Measurements from ENCODE around the gene BRAP.
"Not testable (repeated sequence)": the region's sequence is repeated elsewhere in the genome, so short reads cannot be mapped to it uniquely, and the experiment has no call there.

Gene BRAP

DNA sequence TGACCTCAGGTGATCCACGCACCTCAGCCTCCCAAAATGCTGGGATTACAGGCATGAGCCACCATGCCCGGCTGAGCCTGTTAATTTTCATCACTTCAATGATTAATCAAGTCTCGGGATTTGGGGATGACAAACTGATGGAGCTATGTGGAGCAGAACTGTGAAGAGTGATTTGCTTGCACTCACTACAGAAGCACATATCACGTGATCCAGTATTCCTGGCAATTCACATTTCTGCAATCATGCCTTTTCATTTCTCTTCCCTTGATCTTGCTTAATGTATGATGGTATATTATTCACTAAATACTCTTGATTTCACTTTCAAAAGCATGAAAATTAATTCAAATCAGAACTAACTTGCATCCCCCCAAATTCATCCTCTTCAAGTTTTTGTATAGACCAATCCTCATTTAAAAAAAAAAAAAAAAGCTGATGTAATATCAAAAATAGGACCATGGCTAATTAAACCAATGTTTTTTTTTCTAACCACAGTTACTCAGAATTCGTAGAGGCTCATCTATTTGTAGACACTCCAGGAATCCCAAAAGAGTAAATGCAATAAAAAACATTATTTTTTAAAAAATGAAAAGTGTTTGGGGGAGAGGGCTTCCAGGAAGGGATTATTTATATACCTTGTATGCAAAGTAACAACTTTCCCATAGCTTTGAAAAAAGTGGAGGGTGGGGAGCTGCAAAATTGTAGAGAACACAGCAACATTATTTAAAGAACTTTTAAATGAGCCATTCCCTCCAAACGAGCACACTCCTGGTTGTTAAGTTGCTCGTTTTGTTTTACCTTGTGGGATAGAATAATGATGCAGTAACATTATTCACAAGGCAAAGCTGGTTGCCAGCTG, 79.6 kb downstream of the BRAP start:
- no peak for DNase-seq

DNA sequence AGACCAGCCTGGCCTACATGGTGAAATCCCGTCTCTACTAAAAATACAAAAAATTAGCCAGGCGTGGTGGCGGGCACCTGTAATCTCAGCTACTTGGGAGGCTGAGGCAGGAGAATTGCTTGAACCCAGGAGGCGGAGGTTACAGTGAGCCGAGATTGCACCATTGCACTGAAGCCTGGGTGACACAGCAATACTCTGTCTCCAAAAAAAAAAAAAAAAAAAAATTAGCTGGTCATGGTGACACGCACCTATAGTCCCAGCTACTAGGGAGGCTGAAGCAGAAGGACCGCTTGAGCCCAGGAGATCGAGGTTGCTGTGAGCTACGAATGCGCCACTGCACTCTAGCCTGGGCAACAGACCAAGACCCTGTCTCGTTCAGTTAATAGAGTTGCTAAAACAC, 82.9 kb downstream of the BRAP start:
- not testable (repeated sequence) for DNase-seq

DNA sequence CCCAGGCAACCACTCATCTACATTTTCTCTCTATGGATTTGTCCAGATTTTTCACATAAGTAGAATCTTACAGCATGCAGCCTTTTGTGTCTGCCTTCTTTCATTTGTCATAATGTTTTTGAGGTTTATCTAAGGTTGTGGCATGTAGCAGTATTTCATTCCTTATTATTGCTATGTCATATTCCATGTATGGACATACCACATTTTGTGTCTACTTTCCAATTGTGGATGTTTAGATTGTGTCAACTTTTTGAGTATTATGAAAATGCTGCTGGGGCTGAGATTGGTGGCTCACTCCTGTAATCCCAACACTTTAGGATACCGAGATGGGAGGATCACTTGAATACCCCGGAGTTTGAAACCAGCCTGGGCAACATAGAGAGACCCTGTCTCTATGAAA, 83.4 kb downstream of the BRAP start:
- DNase-seq = no peak

DNA sequence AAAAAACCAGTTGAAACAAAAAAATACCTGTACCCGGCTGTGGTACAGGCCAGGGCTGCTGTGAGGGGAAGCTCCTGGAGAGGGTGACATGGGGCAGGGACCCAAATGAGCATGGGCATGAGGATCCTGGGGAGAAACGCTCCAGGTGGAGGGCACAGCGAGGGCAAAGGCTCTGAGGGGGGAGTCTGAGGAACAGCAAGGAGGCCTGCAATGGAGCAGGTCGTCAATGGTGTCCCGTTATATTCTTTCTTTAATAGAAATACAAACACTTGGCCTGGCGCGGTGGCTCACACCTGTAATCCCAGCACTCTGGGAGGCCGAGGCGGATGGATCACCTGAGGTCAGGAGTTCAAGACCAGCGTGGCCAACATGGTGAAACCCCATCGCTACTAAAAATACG, 84.8 kb downstream of the BRAP start:
- not testable (repeated sequence) for DNase-seq

DNA sequence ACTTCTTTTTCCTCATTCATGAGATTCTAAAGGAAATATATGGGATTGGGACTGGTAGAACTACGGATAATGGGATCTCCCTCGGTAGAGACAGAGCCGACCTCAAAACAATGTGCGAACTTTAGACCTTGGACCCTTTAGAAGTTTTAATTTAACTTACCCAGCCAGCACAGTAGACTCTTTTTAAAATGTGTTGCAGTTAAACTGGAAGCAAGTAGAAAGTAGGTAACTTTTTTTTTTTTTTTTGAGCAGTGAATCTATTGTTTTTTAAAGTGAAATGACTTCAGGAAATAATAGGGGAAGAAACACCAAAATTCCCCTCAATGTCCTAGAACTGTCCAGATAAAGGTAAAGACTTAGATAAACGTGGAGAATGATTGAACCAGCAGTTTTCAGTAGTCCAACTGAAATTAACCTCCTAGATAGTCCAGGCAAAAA, 85.5 kb downstream of the BRAP start:
- no peak for DNase-seq

DNA sequence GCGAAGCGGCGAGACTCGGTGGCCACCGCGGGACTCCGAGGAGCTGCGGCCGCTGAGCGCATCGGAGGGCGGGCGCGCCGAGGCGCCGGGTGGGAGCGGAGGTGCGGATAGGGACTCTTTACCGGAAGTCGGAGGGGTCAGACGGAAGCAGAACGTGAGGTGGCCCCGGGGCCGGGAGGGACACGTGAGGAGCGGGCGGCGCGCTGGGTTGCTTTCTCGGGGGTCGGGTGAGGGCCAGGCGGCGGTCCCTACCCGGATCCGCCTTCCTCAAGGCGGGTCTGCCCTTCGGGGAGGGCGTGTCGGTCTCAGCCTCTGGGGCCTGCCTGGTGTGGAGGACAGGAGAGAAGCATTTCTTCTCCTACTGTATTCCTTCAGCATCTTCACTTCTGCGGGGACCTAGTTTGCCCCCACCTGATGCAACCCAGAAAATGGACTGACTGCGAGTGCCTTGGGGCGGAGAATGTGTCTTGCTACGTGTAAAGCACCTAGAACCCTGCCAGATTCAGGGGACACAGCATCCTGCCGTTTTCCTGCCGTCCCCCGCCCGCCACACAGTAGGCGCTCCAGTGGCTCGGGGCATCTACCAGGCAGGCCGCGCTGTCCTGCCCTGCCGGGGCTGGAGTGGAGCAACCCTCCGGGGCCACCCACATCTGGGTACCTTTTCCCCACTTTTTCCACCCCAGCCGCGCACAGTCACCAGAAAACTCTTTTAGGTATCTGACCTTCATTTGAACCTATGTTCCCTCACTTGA, 86.1 kb downstream of the BRAP start:
- DNase-seq = peak; percentile 89

DNA sequence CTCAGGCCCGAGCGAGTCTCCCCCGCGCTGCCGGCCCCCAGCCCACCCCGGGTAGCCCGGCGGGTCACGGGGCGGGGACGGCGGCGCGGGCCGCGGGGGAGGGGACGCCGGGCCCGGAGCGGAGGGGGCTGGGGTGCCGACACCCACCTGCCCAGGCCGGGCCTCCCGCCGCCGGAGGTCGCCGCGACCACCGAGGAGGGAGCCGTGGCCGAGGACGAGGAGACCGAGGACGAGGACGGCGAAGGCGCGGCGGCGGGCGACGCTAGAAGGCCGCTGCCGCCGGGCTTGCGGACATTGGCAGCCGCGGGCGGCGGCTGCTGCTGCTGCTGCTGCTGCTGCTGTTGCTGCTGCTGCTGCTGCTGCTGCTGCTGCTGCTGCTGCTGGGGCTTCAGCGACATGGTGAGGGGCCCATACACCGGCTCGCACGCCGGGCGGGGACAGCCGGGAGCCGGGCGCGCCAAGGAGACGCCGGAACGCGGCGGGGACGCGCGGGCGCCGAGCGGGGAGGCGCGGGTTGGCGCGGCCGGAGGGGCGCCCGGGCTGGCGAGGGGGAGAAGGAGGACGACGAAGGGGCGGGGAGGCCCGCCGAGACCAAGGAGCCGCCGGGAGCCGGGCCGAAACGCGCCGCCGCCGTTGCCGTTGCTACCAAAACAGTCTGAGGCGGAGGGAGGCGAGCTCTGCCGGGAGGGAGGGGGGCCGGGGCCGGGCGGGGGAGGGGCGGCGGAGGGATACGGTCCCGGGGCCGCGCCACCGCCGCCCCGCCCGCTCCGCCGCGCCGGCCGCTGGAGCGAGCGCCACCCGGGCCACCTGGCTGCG, 86.9 kb downstream of the BRAP start, which contains the start of gene ATXN2:
TSS of gene ATXN2 (minus strand) at position 679 of the 816 bp plus-strand sequence. CDS start at position 398, 281 bp downstream.
- peak; percentile 79 for DNase-seq

DNA sequence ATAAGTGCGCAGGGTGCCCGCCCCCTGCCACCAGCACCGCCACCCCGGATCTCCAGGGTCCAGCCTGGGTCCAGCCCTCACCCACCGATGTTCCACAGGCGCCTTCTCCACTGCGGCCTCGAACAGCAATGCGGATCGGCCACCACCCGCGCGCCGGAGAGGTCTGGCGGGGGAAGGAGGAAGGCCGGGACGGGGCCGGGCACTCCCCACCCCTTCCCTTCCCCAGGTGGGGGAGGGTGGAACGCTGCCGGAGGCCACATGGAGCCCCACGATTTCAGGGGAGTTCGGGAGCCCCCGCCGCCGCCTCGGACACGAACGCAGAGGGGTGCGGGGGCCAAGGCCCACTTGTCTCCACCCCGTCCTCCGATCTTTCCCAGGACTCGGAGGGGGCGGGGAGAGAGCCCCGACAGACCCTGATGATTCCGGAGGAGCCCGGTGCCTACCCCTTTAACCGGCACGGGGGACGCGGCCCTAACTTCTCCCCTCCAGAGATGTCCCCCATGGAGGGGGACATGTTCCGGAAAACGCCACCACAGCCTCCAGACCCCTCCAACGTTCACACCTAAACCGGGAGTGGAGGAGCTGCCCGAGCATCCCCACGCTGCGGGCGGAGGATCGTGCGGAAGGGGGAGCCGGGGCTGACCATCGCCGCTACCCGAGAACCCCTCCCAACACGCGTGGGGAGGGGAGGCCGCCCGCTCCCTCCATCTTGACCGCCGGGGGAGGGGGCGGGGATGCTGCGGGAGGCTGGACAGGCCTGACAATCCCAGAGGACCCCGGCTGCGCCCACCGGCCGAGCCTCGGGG, 87.7 kb downstream of the BRAP start:
- peak; percentile 23 for DNase-seq

DNA sequence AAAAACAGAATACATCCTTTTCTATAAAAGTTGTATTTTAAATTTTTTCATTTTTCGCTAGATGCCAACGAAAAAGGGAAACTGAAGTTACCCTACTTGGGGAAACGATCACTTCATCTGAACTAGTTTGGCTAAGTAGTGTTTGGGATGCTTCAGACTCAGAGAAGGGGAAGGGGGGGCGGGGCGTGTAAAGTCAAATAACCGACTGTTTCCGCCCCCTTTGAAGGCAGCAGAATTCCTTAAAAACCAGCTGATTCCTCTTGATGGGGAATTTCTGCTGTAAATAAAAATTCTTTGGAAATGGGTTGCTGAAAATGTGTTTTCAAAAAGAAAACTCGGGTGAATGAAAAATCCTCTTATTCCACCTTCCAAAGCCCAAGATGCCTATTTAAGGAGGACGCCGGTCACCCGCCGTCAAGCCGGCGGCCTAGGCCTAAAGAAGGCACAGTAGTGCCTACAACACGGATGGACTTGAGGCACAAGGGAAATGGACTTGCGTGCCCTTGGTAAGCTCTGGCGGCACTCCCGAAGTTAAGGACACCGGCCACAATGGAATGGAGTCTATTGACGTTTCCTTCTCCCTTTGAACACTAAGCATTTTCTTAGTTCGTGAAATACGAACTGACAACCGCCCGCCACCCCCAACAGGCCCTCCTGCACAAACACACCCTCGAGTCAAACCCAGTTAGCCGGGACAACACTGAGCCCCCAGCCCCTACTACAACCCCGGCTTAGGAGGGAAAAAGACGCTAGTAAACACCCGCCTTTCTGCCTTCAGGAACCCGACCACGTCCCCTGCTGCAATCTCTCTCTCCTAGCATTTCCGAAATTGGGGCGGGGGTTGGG, 88.5 kb downstream of the BRAP start:
- DNase-seq = peak; percentile 8

DNA sequence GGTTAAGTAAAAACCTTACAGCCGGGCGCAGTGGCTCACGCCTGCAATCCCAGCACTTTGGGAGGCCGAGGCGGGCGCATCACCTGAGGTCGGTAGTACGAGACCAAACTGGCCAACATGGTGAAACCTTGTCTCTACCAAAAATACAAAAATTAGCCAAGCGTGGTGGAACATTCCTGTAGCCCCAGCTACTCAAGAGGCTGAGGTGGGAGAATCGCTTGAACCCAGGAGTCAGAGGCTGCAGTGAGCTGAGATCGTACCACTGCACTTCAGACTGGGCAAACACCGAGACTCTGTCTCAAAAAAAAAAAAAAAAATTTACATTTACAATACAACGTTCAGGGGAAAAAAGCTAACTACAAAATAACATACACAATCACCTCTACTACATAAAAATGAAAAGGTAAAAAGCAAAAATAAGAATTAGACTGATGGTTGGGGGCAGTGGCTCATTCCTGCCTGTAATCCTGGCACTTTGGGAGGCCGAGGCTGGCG, 90.4 kb downstream of the BRAP start:
- not testable (repeated sequence) for DNase-seq

Measured in CD4-positive, alpha-beta T cell treated with Interleukin-12 subunit alpha and Interleukin-12 subunit beta, for 1 hour (primary cell).